ENCODE data around the gene UBE3C. TPM values are rescaled to one million over a fixed set of nuclear protein-coding genes. Genes with fewer than 3 reads are reported as not detected.

Gene UBE3C
- total and polyA plus RNA-seq, 4 donors, result 12.7 to 91.8 (median 46.1) TPM

GRCh38 chr7:157280216-157280841 is 141.6 kb downstream of the UBE3C start:
- Histone ChIP-seq H3K4me1 (ENCODE audit: control insufficient read depth in 5 of 5, insufficient read depth in 5 of 5, low read length in 5 of 5) (peaks cover 0 to 6% (median 0%) of the 10 kb centered on the region in 5 donors), H3K4me3 (no peak overlapping the region), H3K9ac (ENCODE audit: insufficient read depth in 1 of 2, low read length in 2 of 2) (no peak overlapping the region), H3K27ac (ENCODE audit: low read depth in 1 of 2, low read length in 1 of 2) (no peak overlapping the region), H3K36me3 (ENCODE audit: control insufficient read depth in 4 of 4, insufficient read depth in 4 of 4, low read length in 4 of 4) (no peaks in the 10 kb centered on the region), H3K27me3 (ENCODE audit: control insufficient read depth in 3 of 3, insufficient read depth in 3 of 3, low read length in 2 of 3) (peaks cover 0 to 3% (median 0%) of the 10 kb centered on the region in 3 donors), H3K9me3 (ENCODE audit: control insufficient read depth in 4 of 4, insufficient read depth in 3 of 4, low read length in 3 of 4) (peaks cover 0 to 8% (median 0%) of the 10 kb centered on the region in 4 donors)
- TF ChIP-seq, protein P1, sequence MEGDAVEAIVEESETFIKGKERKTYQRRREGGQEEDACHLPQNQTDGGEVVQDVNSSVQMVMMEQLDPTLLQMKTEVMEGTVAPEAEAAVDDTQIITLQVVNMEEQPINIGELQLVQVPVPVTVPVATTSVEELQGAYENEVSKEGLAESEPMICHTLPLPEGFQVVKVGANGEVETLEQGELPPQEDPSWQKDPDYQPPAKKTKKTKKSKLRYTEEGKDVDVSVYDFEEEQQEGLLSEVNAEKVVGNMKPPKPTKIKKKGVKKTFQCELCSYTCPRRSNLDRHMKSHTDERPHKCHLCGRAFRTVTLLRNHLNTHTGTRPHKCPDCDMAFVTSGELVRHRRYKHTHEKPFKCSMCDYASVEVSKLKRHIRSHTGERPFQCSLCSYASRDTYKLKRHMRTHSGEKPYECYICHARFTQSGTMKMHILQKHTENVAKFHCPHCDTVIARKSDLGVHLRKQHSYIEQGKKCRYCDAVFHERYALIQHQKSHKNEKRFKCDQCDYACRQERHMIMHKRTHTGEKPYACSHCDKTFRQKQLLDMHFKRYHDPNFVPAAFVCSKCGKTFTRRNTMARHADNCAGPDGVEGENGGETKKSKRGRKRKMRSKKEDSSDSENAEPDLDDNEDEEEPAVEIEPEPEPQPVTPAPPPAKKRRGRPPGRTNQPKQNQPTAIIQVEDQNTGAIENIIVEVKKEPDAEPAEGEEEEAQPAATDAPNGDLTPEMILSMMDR (IDR thresholded peaks at IDR 0.05; ENCODE audit: control extremely low read depth, extremely low read depth), result no peak
- 96 to 97% methylated on average over 24 of the region's 24 CpGs for WGBS, 2 donors
- ATAC-seq (ENCODE audit: insufficient read depth, low FRiP score) (no peak), DNase-seq (no peak)

- no peak for DNase-seq
- Histone ChIP-seq H3K4me1 (ENCODE audit: control insufficient read depth in 5 of 5, insufficient read depth in 5 of 5, low read length in 5 of 5) (peaks cover 0 to 6% (median 0%) of the 10 kb centered on the region in 5 donors), H3K36me3 (ENCODE audit: control insufficient read depth in 4 of 4, insufficient read depth in 4 of 4, low read length in 4 of 4) (no peaks in the 10 kb centered on the region), H3K9me3 (ENCODE audit: control insufficient read depth in 4 of 4, insufficient read depth in 3 of 4, low read length in 3 of 4) (peaks cover 0 to 8% (median 0%) of the 10 kb centered on the region in 4 donors), H3K27me3 (ENCODE audit: control insufficient read depth in 3 of 3, insufficient read depth in 3 of 3, low read length in 2 of 3) (peaks cover 0 to 3% (median 0%) of the 10 kb centered on the region in 3 donors), H3K9ac (ENCODE audit: insufficient read depth in 1 of 2, low read length in 2 of 2) (no peak overlapping the region), H3K27ac (ENCODE audit: low read depth in 1 of 2, low read length in 1 of 2) (no peak overlapping the region), H3K4me3 (no peak overlapping the region)
- 89 to 94% methylated on average over 24 of the region's 24 CpGs for WGBS, 2 donors
- TF ChIP-seq, protein P1 (IDR thresholded peaks at IDR 0.05; ENCODE audit: control extremely low read depth, extremely low read depth), result no peak
- no peak for ATAC-seq (ENCODE audit: insufficient read depth, low FRiP score)
Measured at GRCh38 chr7:157281221-157281998, 142.7 kb downstream of the UBE3C start.

DNA sequence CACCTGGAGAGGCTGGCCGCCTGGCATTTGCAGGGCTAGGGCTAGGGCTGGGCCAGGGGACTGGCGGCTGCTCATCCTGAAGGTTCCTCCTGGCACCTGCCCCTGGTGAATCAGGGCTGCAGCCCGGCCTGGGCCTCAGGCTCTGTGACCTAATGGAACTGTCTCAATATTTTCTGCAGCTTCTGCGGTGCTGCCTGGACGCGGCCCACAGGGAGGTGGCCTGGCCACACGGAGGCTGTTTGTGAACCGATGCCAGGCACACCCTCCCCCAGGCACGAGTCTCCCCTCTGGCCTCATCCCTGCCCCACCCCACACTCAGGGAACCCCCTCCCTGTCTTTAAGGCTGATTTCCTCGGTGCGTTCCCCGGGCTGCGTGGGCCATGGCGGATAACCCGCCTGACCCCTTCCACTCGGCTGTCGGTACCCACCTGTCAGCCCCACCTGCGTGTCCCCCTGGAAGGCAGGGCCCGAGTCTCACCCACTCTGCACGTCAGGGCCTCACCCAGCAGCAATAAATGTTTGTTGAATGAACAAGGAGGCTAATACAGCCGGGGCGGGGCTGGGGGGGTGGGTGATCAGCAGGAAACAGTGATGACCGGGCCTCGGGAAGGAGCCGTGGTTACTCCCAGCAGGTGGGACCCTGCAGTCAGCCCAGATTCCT is 143.5 kb downstream of the UBE3C start:
- Histone ChIP-seq H3K9ac (ENCODE audit: insufficient read depth in 1 of 2, low read length in 2 of 2) (no peak overlapping the region), H3K27me3 (ENCODE audit: control insufficient read depth in 3 of 3, insufficient read depth in 3 of 3, low read length in 2 of 3) (peaks cover 0 to 3% (median 0%) of the 10 kb centered on the region in 3 donors), H3K27ac (ENCODE audit: low read depth in 1 of 2, low read length in 1 of 2) (no peak overlapping the region), H3K9me3 (ENCODE audit: control insufficient read depth in 4 of 4, insufficient read depth in 3 of 4, low read length in 3 of 4) (peaks cover 0 to 8% (median 0%) of the 10 kb centered on the region in 4 donors), H3K4me3 (no peak overlapping the region), H3K4me1 (ENCODE audit: control insufficient read depth in 5 of 5, insufficient read depth in 5 of 5, low read length in 5 of 5) (peaks cover 0 to 6% (median 0%) of the 10 kb centered on the region in 5 donors), H3K36me3 (ENCODE audit: control insufficient read depth in 4 of 4, insufficient read depth in 4 of 4, low read length in 4 of 4) (no peaks in the 10 kb centered on the region)
- no peak for DNase-seq
- ATAC-seq (ENCODE audit: insufficient read depth, low FRiP score), result no peak
- TF ChIP-seq, protein P1 (IDR thresholded peaks at IDR 0.05; ENCODE audit: control extremely low read depth, extremely low read depth), result no peak
- 68 to 86% methylated on average over 25 of the region's 25 CpGs for WGBS, 2 donors

All from lung (tissue), 12 donors.